Activated T-cell treated with anti-CD3 and anti-CD28 coated beads for 24 hours (primary cell): Measurements from ENCODE around the gene LRRC8A.
"Not testable (repeated sequence)": the region's sequence is repeated elsewhere in the genome, so short reads cannot be mapped to it uniquely, and the experiment has no call there.

Experiments used
- DNase-seq: peaks from one replicate; pipeline ENCODE4 v3.0.0-alpha.2; 2020; ENCODE audit warnings: low read depth

LRRC8A gene

GRCh38 chr9:128870128-128870940 lies 11.6 kb upstream of the LRRC8A start:
- no peak for DNase-seq

- not testable (repeated sequence) for DNase-seq
Measured at GRCh38 chr9:128870941-128871265, 11.0 kb upstream of the LRRC8A start.

- DNase-seq: no peak
Measured at GRCh38 chr9:128877852-128878251, 4.1 kb upstream of the LRRC8A start.

- DNase-seq: no peak
Measured at GRCh38 chr9:128882677-128883603, 1.0 kb downstream of the LRRC8A start.

- no peak for DNase-seq
Measured at GRCh38 chr9:128884164-128884563, 2.2 kb downstream of the LRRC8A start.

- DNase-seq: no peak
Measured at GRCh38 chr9:128885376-128885775, 3.4 kb downstream of the LRRC8A start.

GRCh38 chr9:128885798-128886197 lies 3.9 kb downstream of the LRRC8A start:
- no peak for DNase-seq

GRCh38 chr9:128886211-128886891 lies 4.4 kb downstream of the LRRC8A start:
- DNase-seq: no peak

- DNase-seq: no peak
Measured at GRCh38 chr9:128887049-128887448, 5.1 kb downstream of the LRRC8A start.

- DNase-seq: no peak
Measured at GRCh38 chr9:128887914-128888350, 6.0 kb downstream of the LRRC8A start.

- DNase-seq: no peak
Measured at GRCh38 chr9:128891321-128892220, 9.6 kb downstream of the LRRC8A start.

- no peak for DNase-seq
Measured at GRCh38 chr9:128892221-128892921, 10.4 kb downstream of the LRRC8A start.

- no peak for DNase-seq
Measured at GRCh38 chr9:128893354-128893753, 11.4 kb downstream of the LRRC8A start.

- no peak for DNase-seq
Measured at GRCh38 chr9:128894764-128895163, 12.8 kb downstream of the LRRC8A start.

- DNase-seq: no peak
Measured at GRCh38 chr9:128895556-128895955, 13.6 kb downstream of the LRRC8A start.

- no peak for DNase-seq
Measured at GRCh38 chr9:128898382-128898781, 16.4 kb downstream of the LRRC8A start.

- DNase-seq: no peak
Measured at GRCh38 chr9:128898845-128899565, 17.1 kb downstream of the LRRC8A start.

- DNase-seq: no peak
Measured at GRCh38 chr9:128899566-128900322, 17.8 kb downstream of the LRRC8A start.

- DNase-seq: no peak
Measured at GRCh38 chr9:128901379-128901778, 19.4 kb downstream of the LRRC8A start.
